Stimulated activated CD4-positive, alpha-beta T cell treated with anti-CD3 and anti-CD28 coated beads, Interleukin-2, amount 100 ng/mL, for 4 hours (primary cell): ENCODE data around the gene MC1R.
A peak's percentile ranks its signal among the peaks of the same experiment; 100 is the strongest.
"Not testable (repeated sequence)": the region's sequence is repeated elsewhere in the genome, so short reads cannot be mapped to it uniquely, and the experiment has no call there.

Experiments used
- DNase-seq: peaks from one replicate; pipeline ENCODE4 v3.0.0-alpha.2; 2020; ENCODE audit warnings: low read depth

MC1R gene

DNA sequence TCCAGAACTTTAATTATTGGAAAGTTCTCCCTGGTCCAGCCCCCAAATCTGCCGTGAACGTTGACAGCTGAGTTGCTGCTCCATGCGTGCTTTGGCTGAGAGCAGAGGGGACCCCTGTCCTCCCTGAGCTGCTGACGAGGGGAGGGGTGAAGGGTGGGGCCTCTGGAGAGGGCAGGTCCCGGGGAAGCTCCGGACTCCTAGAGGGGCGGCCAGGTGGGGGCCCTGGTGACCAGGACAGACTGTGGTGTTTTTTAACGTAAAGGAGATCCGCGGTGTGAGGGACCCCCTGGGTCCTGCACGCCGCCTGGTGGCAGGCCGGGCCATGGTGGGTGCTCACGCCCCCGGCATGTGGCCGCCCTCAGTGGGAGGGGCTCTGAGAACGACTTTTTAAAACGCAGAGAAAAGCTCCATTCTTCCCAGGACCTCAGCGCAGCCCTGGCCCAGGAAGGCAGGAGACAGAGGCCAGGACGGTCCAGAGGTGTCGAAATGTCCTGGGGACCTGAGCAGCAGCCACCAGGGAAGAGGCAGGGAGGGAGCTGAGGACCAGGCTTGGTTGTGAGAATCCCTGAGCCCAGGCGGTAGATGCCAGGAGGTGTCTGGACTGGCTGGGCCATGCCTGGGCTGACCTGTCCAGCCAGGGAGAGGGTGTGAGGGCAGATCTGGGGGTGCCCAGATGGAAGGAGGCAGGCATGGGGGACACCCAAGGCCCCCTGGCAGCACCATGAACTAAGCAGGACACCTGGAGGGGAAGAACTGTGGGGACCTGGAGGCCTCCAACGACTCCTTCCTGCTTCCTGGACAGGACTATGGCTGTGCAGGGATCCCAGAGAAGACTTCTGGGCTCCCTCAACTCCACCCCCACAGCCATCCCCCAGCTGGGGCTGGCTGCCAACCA is at the start of gene MC1R:
MC1R (plus strand) TSS at position 410 of the 895 bp plus-strand sequence; CDS start at position 807, 397 bp downstream.
- no peak for DNase-seq

DNA sequence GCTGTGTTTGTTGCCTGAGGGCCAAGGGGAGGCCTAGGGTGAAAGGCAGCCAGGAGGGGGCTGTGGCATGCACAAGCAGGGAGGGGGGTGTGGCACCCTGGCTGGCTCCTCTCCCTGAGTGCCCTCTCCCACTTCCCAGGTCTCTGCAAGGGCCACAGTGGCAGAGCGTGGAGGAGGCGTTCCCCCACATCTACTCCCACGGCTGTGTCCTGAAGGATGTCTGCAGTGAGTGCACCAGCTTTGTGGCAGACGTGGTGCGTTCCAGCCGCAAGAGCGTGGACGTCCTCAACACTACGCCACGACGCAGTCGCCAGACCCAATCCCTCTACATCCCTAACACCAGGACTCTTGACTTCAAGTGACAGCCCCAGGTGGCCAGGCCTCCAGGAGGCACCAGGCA is 48.8 kb upstream of the MC1R start:
- DNase-seq: no peak

DNA sequence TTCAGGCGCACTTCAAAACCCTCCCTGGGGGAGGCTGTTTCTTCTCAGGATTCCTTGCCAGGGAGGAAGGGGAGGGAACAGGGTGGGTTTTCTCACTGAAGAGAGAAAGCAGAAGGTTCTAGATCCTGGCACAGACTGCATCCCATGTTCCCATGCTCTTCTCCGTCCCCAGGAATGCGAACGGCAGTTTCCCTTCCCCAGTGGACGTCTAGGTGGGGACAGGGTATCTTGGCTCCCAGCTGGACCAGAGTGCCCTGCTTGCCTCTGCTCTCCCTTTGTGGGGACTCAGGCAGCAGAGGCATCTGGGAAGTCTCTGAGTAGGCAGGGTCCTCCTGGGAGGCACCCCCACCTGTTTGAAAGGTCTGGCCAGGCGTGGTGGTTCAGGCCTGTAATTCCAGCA is 48.2 kb upstream of the MC1R start:
- DNase-seq: no peak

DNA sequence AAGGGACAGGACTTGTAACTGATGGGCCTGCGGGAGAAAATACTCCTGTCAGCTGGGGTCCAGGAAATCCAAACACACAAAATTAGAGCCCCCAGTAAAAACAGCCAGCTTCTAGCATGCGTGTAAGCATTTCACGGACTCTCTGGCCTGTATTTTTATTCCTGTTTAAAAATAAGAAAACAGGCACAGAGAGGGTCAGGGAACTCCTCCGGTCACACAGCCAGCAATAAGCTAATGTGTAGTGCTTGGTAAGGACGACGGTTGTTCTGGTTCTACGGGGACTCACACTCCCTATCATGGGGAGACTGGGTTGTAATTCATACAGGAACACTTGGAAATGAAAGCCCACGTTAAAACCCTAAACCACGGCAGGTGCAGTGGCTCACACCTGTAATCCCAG is 46.8 kb upstream of the MC1R start:
- no peak for DNase-seq

DNA sequence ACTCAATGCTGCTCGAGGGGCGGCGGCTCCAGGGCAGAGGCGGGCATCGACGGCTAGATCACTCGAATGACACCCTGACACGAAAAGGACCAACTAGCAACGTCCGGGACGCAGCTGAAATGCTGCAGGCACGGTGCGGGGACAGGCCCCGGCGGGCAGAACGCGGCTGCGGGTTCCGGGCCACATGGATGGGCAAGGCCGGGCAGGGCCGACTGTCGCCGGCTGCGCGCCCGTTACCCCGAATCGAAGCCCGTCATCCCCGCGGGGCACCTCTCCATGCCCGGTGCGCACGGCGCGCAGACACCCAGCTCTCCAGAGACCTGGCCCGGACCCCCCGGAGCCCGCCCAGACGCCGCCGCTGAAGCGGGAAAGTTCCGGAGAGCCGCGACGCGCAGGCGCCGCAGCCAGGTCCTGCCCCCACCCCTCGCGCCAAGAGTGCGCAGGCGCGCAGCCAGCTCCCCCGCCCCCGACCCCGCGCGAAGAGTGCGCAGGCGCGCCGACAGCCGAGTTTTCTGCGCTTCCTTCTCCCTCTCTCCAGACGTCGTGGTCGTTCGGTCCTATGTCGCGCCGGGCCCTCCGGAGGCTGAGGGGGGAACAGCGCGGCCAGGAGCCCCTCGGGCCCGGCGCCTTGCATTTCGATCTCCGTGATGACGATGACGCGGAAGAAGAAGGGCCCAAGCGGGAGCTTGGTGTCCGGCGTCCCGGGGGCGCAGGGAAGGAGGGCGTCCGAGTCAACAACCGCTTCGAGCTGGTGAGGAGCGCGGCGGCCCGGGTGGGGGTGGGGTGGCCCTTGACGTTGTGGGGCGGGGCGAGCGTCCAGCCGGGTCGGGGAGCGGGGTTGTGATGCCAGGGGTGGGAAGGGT is 45.3 kb upstream of the MC1R start, which contains the start of gene TCF25:
TCF25 (plus strand) TSS at position 484 of the 863 bp plus-strand sequence; CDS start at position 560, 76 bp downstream.
- peak; percentile 82 for DNase-seq

DNA sequence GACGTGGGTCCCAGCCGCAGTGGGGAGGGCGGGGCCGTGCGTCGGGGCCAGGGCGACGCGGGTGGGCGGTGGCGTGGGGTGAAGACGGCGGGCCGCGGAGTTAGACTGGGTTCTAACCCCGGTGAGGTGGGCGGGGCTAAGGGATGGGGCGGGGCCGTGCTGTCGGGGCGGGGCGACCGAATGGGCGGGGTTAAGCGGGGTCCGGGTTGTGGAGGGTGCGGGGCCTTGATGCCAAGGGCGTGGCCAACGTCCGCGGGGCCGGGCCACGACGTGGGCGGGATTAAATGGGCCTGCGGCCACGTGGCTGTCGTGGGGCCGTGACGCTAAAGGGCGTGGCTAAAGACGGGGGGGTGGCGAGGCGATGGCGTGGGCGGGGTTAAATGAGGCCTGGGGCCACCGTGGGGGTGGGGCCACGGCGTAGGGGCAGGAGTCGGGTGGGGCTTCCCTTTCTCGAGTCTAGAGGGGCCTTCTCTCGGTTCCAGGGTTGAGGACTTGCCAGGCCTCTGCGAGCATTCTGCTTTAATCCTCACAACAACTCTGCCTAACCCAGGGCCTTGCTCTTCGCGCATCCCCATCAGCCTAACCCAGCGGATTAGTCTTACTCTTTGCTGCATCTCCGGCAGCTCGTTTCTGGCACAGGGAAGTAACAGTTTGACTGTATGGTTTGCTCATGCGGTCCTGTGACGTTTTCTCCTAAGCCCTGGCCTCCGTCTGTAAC is 44.5 kb upstream of the MC1R start:
- DNase-seq: peak; percentile 92

DNA sequence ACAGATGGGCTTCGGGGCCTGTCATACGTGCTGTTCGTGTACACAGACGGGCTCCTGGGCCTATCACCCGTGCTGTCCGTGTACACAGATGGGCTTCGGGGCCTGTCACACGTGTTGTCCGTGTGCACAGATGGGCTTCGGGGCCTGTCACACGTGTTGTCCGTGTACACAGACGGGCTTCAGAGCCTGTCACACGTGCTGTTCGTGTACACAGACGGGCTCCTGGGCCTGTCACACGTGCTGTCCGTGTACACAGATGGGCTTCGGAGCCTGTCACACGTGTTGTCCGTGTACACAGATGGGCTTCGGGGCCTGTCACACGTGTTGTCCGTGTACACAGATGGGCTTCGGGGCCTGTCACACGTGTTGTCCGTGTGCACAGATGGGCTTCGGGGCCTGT is 39.5 kb upstream of the MC1R start:
- not testable (repeated sequence) for DNase-seq

DNA sequence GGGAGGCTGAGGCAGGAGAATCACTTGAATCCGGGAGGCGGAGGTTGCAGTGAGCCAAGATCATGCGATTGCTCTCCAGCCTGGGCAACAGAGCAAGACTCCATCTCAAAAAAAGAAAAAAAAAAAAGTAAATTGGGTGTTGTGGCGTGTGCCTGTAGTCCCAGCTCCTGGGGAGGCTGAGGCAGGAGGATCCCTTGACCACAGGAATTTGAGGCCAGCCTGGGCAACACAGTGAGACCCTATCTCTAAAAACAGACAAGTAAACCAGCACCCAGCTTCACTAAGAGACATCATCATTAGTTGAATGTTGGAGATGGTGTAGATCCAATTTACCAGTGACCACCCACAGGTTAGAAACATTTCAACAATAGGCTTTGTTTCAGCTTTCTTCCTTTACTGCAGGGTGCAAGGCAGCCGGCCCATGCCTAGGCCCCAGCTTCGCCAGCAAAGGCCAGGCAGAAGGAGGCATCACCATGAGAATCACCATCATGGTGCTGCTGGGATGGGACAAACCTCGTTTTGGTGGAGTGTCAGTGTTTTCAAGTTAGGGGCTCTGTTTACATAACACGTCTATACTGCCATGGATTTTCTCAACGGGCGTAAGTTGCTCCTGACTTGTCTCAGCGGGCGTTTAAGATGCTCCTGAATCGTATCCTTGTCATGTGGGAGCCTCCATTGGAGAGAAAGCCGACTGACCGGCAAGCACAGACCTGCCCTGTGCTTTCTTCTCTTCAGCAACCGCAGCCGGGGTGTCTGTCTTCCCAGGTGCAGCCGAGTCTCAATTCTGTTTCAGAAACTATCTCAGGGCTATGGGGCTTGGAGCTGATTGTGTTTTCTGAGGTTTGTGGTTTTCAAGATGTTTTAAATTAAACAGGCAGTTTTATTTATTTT is 37.9 kb upstream of the MC1R start:
- DNase-seq: no peak

DNA sequence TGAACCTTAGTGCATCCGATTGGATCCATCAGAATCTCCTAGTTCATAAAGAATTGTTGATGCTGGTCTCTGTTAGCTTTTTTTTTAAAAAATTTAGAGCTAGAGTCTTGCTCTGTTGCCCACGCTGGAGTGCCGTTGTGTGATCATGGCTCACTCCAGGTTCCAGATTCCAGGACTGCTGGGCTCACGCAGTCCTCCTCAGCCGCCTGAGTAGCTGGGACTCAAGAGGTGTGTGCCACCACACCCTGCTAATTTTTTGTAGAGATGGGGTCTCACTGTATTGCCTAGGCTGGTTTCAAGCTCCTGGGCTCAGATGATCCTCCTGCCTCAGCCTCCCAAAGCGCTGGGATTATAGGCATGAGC is 37.3 kb upstream of the MC1R start:
- DNase-seq: no peak

DNA sequence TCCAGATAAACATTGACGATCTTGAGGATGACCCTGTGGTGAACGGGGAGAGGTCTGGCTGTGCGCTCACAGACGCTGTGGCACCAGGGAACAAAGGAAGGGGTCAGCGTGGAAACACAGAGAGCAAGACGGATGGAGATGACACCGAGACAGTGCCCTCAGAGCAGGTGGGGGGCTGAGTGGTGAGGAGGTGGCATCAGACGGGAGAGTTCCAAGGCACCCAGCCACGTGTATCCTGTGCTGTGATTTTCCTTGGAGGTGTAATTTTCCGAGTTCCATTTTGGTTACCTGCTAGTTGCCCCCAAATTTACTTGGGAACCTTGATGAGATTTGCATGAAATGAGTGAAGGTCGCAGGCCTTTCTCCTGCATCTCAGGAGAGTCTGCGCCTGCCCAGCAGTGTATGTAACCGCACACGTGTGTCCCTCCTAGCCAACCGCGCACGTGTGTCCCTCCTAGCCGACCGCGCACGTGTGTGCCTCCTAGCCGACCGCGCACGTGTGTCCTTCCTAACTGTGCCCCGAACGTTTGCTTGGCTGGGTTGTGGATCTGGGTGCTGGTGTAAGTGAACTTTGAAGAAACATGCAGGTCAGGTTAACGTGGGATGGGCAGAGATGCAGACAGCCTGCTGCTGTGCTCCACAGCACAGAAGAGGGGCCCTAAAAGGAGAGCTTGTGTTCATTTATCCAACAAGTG is 35.2 kb upstream of the MC1R start:
- DNase-seq: no peak

DNA sequence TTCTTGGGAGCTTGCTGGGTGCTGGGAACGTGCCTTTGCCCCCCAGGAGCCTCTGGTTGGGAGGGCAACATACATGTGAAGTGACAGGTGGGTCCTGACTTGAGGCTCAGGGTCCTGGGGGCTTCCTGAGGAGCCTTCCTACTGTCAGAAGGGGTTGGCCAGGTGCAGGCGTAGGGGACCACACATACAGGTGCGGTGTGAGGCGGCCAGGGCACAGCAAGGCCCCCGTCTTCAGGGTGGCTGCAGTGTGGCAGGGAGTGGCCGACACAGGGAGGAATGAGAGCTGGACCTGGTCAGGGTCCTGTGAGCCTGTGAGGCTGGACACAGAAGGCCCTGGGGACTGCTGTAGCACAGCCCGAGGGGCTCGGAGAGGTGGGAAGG is 34.6 kb upstream of the MC1R start:
- DNase-seq: no peak

DNA sequence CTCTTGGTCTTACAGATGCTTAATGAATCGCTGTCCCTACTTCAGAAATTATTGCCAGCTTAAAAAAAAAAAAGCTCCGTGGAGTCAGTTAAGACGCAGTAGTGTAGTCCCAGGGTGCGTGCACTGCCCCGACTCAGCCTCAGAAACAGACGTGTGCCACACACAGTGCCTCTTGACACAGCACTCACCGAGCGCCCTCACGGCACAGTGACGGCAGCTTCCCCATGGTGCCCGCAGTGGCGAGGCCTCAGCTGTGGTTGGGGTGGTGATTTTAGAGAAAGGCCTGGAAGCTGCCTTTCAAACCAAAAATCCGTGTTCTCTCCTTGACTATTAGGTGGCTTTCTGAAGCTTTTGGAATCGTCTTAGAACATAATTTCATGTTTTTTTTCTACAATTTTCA is 31.4 kb upstream of the MC1R start:
- DNase-seq: no peak

DNA sequence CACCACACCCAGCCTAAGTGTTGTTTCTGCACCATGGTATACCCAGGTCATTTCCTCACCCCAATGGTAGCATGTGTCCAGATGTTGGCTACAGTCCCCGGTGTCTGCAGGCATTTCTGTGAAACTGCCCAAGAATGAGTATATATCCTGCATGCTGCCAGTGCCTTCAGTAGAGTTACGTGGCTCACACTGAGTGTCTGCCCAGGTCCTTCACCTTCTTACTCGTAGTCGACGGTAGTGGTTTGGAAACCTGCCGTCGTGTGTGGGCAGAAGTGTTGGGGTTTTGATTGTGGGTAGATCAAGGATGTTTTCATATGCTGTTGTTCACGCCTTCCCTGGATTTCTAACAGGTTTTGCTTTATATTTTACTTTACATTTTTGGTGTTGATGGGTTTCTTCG is 28.5 kb upstream of the MC1R start:
- DNase-seq: no peak

DNA sequence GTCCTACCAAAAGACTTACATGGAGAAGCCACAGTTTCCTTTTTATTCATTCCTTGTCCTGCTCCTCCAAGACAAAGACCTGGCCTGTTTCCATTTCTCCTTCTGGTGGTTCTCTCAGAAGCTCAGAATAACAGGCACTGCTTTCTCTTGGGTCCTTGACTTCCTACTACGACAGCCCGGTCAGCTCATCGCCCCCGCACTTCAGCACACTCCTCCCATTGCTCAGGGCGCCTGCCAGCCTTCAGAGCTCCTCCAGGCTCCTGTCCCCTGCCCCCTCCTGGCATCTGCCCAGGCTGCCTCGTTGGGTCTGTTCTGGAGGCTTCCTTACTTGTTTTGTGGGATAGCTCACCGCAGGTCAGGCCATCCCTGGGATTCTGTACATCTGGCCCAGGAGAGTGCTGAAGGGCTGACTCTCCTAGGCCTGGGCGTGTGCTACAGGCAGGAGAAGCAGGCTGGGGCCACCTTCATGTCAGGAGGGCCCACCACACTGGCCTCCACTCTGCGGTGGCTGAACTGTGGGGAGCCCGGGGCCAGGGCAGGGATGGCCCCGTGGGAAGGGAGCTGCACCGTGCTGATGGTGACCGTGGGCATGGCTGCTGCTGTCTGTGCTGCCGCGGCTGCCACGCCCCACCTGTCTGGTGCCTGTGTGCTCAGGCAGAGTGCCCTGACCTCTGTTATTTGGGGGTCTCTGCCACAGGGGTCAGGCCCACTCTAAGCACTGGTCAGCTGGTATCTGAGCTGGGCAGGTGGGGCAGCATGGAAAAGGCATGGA is 27.6 kb upstream of the MC1R start:
- no peak for DNase-seq

DNA sequence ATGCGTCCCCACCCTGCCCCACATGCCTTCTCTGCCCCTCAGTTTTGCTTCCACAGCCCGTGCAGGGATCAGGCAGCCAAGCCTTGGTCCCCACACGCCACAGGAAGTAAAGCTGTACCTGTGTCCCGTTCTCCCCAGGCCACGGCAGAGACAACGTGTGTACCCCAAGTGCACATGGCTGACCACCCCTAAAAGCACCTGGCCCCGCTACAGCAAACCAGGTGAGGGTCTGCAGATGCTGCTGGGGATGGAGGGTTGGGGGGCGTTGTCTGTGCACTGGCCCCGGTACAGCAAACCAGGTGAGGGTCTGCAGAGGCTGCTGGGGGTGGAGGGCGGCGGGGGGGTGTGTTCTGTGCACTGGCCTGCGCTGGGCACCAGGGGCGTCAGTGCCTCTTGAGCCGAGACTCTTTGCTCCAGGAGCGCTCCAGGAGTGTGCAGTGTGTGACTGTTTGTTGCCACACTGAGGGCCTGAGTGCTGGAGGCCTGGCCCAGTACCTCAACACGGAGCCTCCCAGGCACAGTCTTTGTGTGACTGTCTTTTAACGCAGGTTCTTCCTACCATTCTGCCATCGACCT is 26.5 kb upstream of the MC1R start:
- no peak for DNase-seq

DNA sequence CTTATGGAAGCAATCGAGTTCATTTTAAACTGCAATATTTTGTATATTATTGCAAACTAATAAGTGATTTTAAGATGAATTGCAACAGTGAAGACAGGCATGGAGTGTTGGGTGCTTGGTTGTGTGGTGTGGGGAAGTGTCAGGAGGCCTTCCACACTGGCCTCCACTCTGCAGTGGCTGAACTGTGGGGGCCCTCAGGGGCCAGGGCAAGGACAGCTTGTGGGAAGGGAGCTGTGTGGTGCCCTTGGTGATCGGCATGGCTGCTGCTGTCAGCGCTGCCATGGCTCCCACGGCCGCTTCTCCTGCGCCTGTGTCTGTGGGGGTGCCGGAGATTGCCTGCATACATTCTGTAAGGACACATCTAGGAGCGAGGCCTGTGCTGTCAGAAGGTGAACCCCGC is 26.0 kb upstream of the MC1R start:
- no peak for DNase-seq

DNA sequence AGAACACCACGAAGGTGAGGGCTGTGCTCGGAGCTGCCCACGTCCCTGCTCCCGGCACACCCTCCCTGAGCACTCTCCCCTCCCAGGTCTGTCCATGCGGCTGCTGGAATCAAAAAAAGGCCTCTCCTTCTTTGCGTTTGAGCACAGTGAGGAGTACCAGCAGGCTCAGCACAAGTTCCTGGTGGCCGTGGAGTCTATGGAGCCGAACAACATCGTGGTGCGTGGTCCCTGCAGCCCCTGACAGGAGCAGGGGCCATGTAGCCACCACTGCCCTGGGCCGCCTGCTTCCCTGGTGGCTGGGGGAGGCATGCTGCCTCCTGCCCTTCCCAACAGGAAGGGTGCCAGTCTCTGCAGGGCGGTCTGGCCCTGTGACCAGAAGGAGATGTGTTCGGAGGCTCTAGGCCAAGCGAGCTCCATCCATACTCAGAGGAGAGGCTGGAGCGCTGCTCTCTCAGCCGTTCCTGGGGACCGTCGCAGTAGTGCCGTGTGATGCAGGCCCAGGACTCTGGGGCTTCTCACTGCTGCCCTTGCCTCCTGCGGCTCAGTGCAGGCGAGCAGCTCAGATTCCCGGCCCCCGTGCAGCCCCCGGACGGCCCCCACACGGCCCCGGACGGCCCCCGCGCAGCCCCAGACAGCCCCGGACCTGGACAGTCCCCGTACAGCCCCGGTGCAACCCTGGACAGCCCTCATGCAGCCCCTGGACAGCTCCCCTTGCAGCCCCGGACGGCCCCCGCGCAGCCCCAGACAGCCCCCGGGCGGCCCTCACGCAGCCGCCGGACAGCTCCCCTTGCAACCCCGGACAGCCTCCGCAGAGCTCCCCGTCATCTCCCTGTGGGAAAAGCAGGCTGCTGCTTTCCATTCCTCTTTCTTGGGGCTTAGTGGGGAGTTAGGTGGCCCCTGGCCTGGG is 24.8 kb upstream of the MC1R start:
- no peak for DNase-seq

DNA sequence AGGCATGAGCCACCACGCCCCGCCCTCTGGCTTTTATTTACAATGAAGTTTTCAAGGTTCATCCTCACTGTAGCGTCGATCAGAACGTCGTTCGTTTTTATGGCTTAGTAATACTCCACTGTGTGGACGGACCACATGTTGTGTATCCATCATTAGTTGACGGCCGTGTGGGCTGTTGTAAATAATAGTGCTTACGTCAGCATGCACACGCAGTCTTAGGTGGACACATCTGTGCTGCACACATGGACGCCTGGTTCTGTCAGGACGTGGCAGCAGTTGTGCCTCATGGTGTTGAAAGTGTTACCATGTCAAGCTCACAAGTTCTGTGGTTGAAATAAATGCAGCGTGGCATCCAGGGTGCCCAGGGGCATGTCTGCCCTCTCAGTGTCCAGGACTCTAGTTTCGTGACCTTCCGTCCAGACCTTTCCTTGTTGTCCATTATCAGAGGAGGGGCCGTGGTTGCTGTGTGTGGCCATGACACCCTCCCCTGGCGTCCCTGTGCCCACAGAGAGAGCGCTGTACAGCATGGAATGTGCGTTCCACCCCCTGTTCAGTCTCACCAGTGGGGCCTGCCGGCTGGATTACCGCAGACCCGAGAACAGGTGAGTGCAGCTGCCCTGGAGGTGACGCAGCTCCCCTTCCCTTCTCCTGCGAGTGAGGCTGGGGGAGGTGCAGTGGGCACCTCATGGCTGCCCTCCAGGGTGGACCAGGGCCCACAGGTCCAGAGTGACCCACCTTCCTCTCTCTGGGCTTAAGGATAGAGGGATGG is 23.0 kb upstream of the MC1R start:
- no peak for DNase-seq
